GM19468 (cell line): Measurements from ENCODE around the gene SHISA6.

Experiments
- ATAC-seq: cut with Tn5 transposase; IDR thresholded peaks from one replicate; pipeline ENCODE4 v1.9.1; 2021; ENCODE audit warnings: mild to moderate bottlenecking, moderate library complexity, moderate number of reproducible peaks; ENCODE audit not compliant: unreplicated experiment; ENCODE audit errors: extremely low read depth

Gene SHISA6

DNA sequence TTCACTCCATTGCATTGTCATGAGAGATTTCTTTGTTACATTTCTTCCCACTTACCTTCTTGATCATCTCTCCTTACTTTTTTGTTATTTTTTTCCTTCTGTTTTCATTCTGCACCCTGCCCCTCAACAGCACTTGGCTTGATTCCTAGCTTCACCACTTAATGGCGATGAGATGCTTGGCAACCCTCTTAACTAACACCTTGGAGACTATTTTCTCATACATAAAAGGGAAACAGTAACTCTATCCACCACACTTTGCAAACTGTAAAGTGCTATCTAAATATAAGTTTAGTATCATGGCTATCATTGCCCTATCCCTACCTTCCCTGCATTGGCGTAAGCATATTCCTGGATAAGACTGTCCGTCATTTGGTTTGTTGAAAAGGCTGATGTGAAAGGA is 177.3 kb downstream of the SHISA6 start:
- ATAC-seq = no peak

GRCh38 chr17:11430751-11431150 is 189.7 kb downstream of the SHISA6 start:
- ATAC-seq = no peak

GRCh38 chr17:11438673-11439072 is 197.7 kb downstream of the SHISA6 start:
- ATAC-seq = no peak

GRCh38 chr17:11441004-11441403 is 200.0 kb downstream of the SHISA6 start:
- ATAC-seq = no peak

- ATAC-seq = no peak
These were observed 205.3 kb downstream of the SHISA6 start for GRCh38 chr17:11446316-11446715.

- no peak for ATAC-seq
These were observed 213.1 kb downstream of the SHISA6 start for GRCh38 chr17:11454096-11454495.

GRCh38 chr17:11458279-11458678 is 217.3 kb downstream of the SHISA6 start:
- no peak for ATAC-seq

DNA sequence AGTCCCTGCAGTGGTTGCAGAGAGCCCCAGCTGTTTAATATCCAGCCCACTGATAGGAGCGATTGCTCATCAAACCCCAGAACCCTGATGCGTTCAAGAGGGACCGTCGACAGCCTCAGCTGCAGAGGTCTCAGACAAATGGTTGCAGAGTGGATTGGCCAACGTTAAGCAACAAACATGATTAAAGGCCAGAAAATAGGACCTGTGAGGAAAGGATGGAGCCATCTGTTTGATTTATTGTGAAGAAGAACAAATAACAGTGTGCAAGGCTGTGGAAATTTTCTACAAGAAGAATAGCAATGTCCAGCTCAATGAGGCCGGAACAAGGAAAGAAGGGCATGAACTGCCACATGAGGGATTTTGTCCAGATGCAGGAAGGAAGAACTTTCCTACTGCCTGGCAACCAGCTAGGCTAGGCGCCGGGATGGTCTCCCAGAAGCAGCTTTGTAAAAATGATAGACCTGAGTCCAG is 218.9 kb downstream of the SHISA6 start:
- no peak for ATAC-seq

- ATAC-seq = no peak
These were observed 221.1 kb downstream of the SHISA6 start for GRCh38 chr17:11461993-11462548.

DNA sequence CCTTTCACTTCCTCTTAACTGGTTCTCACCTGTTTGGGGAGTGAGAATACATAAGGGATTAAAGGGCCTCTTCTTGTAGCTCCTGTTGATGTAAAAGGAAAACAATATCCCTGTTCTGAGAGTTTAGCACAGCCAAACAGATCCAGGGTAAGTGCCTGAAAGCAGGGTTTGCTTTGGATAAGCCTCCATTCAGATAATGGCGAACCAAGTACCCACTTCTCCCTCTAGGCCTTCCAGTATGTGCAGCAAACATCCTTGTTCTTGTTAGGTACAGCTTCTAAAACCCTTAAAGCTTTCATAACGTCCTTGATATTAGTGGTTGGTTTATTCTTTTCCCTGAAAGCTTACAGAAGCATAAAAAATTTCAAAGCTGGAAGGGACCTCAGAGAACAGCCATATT is 226.6 kb downstream of the SHISA6 start:
- no peak for ATAC-seq

DNA sequence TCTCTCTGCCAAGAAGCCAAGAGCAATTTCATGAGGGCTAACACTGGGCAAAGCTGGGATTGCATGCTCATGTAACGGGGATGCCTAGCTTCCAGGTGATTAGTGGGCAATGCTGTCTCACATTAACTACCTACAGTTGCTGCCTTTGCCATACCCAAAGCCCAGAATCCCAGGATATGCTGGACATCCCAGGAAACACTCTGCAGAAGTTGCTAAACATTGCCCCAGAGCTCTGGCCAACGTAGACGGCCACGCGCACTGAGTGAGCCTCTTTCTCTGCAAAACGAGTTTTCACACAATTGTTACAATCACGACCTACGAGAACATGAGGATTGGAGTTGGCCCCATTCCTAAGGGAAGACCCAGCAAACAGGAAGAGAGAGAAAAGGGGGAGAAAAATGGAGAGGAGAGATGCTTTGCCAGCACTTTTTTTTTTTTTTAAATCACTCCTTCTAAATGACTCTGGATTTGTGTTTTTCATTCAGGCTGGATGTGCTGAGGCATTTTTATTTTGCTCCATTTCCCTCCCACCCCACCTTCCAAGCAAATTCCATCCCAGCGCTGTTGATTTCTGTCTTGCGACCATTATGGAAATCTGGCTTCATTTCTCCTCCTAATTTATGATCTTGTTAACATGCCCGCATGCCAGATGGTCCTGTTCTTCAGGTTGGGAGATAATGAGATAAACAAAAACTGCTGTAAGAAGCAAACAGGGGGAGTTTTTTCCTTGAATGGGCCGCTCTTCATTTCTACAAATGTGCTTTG is 244.5 kb downstream of the SHISA6 start:
- ATAC-seq = no peak

DNA sequence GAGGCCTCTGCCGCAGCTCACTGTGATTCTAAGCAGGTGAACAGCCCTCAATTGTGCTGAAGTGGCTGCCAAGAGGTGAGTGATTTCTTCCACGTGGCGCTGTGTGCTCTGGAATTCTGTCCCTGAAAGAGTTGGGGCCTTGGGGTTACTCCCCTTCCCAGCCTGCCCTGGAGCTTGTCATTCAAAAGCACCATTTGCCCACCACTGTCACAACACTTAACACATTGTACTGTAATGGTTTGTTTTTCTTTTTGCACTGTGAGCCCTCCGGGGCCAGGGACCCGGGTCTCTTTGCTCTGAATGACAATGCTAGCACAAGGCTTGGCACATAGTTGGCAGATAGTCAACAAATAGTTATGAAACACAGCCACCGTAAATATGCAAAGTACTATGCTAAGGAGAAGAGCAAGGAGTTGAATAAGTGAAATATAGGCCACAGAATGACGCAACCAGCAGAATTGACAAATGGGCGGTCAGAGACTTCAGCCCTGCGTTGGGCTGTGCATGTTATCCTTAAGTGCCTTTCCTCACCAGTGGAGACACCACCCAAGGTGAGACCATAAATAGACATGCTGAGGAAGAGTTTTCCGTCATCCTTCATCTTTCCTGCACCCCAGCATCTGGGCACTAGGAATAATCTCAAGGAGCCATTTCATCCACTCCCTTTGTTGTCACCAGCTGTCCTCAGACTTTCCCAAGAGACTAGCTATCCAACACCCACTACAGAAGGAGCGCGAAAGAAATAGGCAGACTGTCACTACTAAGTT is 245.3 kb downstream of the SHISA6 start:
- ATAC-seq = no peak

GRCh38 chr17:11486868-11487310 is 245.9 kb downstream of the SHISA6 start:
- no peak for ATAC-seq

GRCh38 chr17:11487469-11487868 is 246.5 kb downstream of the SHISA6 start:
- no peak for ATAC-seq

DNA sequence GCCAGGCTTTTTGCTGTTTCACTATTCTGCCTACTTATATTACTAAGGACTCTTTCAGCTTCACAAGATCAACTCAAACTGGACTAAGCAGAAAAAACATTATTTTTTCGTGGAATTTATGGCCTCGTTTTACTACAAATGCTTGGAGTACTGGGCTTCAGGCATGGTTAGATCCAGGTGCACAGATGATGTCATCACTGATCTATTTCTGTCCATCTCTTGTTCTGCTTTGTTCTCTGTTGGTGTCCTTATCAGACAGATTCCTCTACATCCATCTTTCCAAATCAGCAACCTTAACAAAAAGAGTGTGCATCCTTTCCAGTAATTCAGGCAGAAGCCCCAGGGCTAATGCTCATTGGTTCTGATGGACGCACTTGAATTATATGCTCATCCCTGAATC is 247.4 kb downstream of the SHISA6 start:
- no peak for ATAC-seq

DNA sequence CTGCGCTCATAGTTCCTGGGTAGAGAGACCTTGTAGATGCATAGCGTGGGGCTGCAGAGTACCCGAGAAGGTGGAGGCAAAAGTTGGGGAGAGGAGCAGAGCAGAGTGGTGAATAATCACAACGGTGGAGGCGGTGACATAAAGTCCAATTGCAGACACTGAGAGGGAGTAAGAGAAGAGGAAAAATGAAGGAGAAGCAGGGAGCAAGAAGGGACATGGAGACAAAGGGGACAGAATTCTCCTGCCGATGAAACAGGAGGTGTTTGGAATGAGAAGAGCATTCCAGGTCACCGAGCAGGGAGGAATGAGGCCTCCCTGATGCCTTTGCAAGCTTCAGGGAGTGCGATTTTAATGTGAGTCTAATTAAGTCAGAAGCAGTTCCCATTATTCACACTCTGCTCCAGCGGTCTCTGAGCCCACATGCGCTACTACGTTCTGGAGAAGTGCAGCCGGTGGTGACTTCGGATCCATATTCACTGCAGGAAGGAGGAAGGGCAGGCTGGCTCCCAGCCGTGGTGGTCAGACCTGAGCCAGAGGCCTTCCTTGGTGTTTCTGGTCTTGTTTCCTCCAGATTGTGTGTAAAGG is 249.2 kb downstream of the SHISA6 start:
- no peak for ATAC-seq

GRCh38 chr17:11492511-11492910 is 251.5 kb downstream of the SHISA6 start:
- ATAC-seq = no peak

GRCh38 chr17:11493936-11494335 is 252.9 kb downstream of the SHISA6 start:
- ATAC-seq = no peak

DNA sequence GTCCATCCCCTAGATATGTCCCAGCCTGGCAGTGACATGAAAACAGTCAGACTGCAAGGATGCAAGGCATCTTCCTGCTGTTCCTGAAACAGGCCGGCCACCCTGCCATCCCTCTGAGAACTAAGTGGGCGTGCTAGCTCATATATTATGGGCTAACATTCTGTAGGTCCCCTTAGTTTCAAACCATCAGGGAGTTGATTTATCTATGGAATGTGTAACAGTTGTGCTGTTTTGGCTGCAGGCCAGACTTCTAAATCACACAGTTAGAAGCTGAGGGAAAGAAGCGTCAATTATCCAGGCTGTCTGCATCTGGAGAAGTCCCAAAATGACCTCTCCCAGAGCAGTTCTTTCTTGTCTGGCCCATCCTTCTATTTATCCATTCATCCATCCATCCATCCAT is 254.6 kb downstream of the SHISA6 start:
- ATAC-seq = no peak

GRCh38 chr17:11499881-11500280 is 258.9 kb downstream of the SHISA6 start:
- no peak for ATAC-seq
